GM12873 (cell line): Measurements from ENCODE around the gene AMY2B.

ENCODE experiments used
- TF ChIP-seq, protein P1 (sequence below): IDR thresholded peaks from 2 replicates; pipeline ENCODE4 v1.5.1; 2012; ENCODE audit warnings: low read depth, mild to moderate bottlenecking, moderate library complexity, low read length, control low read depth; ENCODE audit not compliant: insufficient read depth; ENCODE audit errors: missing control alignments

Gene AMY2B

DNA sequence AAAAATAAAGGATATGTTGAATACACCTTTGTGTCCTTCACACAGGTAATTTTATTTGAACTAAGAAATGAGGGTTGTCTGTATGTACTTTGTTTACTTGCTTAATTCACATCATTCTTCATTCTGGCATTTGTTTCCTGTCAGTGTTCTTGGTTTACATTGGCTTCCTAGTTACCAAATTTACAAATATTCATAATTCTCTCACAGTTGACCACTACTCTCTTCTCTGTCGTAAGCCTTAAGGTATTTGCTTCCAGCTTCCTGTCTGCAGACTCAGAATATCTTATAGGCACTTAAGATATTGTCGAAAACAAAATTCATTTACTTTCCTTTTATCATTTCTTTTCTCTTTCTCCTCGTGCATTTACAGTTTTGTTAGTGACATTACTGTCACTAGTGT is 30.0 kb upstream of the AMY2B start:
- TF ChIP-seq, protein P1, sequence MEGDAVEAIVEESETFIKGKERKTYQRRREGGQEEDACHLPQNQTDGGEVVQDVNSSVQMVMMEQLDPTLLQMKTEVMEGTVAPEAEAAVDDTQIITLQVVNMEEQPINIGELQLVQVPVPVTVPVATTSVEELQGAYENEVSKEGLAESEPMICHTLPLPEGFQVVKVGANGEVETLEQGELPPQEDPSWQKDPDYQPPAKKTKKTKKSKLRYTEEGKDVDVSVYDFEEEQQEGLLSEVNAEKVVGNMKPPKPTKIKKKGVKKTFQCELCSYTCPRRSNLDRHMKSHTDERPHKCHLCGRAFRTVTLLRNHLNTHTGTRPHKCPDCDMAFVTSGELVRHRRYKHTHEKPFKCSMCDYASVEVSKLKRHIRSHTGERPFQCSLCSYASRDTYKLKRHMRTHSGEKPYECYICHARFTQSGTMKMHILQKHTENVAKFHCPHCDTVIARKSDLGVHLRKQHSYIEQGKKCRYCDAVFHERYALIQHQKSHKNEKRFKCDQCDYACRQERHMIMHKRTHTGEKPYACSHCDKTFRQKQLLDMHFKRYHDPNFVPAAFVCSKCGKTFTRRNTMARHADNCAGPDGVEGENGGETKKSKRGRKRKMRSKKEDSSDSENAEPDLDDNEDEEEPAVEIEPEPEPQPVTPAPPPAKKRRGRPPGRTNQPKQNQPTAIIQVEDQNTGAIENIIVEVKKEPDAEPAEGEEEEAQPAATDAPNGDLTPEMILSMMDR: no peak

DNA sequence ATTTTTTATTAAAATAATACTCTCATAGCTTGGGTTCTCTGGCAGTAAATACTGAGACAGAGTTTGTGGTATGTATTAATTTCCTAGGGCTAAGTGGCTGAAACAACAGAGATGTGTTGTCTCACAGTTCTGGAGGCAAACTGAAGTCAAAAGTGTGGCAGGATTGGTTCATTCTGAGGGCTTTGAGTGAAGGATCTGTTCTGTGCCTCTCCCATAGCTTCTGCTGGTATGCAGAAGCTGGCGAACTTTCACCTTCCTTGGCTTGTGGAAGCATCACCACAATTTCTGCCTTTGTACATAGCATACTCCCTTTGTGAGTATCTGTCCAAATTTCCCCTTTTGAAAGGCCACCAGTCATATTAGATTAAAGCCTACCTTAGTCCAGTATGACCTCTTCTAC is 24.9 kb upstream of the AMY2B start:
- TF ChIP-seq, protein P1: no peak

DNA sequence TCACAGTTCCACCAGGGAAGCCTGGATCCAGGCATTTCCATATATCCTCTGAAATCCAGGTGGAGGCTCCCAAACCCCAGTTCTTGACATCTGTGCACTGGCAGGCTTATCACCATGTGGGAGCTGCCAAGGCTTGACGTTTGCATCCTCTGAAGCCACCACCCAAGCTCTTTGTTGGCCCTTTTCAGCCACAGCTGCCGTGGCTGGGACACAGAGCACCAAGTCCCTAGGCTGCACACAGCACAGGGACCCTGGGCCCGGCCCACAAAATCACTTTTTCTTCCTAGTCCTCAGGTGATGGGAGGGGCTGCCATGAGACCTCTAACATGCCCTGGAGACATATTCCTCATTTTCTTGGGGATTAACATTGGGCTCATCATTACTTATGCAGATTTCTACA is 23.5 kb upstream of the AMY2B start:
- TF ChIP-seq, protein P1: no peak

DNA sequence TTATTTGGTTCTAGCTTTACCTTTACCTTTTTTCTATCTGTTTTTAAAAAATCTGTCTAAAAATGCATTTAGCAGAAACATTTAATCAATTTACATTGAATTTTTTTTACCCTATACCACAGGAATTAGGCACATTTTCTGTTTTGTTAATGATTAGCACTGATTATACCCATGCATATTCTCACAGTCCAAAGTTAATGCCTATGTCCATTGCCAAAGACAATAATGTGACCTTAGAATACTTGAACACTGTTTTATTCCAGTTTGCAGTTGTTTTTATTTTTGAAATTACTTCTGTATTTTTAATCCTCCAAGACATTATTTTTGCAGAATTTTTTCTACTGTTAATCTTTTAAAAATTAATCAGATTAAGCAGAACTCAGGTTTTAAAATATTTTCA is 11.0 kb upstream of the AMY2B start:
- TF ChIP-seq, protein P1: no peak

DNA sequence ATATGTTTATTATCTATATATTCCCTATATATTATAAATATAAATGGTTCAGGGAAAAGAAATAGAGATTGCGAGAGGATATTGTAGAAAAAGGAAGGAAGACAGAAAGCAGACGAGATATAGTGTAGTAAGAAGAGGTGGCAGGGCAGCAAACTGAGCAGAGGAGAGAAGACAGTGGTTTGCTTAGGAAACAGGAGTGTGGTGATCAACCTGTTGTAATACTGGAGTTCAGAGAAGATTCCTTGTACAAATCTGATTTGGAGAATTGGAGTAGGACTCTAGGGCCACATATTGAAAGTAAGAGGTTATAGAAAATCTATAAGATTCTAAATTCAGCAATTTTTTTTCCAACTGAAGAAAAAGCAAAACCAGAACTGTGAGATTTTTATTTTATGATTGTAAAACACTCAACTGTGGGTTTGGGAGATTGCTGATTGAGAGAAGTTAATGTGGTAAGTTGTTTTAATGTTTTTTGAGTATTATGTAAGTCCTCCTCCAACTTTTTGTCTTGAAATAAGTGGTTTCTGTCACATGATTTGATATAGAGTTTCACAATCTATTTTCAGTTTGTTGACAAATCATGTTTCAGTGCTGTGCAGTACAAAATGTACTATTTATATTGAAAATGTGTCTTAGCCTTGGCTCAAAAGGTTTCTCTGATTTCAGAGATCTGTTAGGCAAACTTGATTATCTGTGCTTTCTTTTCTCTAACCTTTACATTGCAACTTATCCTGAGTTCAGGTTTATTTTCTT is 9.6 kb upstream of the AMY2B start:
- TF ChIP-seq, protein P1: no peak

DNA sequence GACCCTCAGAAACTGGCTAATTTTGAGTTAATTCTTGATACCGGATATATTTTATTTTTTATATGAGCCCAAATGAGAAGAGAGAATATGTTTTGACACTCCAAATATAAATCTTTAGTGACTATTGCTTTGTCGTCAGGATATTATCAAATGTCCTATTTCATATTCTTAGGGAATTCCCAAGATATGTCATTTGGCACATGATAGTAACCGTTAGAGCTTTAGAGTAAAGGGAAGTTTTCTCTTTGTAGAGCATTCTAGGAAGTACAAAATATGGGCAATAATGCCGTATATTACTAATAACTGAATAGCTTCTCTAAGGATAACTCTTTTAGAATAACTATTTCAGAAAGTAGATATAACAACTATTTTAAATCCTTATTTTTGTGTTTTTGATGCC is 8.3 kb upstream of the AMY2B start:
- TF ChIP-seq, protein P1: no peak

DNA sequence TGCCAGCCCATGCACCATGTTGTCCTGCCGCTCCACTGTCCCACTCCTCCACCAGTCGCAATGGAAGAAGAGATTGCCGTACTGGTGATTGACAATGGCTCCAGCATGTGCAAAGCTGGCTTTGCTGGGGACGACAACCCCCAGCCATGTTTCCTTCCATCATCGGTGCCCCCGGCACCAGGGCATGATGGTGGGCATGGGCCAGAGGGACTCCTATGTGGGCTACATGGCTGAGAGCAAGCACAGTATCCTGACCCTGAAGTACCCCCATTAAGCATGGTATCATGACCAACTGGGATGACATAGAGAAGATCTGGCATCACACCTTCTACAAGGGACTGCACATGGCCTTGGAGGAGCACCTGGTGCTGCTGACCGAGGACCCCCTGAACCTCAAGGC is 1.9 kb upstream of the AMY2B start:
- TF ChIP-seq, protein P1: no peak

DNA sequence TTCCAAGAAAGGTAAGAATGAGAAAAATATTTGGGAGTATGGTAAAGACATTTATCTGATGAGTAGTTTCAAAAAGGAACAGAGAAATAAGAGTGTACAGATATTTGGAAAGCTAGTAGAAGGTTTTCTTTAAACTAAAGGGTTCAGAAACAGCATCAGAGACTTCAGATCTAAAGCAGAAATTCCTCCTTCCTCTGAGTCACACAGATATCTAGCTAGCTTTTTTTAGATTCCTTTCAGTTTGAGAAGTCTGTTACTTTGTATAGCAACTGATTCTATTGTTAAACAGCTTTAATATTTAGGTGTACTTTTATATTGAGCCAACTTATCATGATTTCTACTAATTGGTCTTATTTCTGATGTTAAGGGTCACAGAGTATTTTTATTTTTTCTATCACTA is 4.7 kb downstream of the AMY2B start:
- TF ChIP-seq, protein P1: no peak
